Measurements from ENCODE around the gene ABCC4.
A peak's percentile ranks its signal among the peaks of the same experiment; 100 is the strongest.

Gene ABCC4

GRCh38 chr13:95124959-95125358, 176.3 kb downstream of the ABCC4 start:
- Histone ChIP-seq H3K4me1 (peaks cover 16% of the 10 kb centered on the region), H3K9me3 (no peaks in the 10 kb centered on the region), H3K4me3 (no peak overlapping the region), H3K27me3 (ENCODE audit: low read depth) (no peaks in the 10 kb centered on the region), H3K36me3 (replicated peaks) (0 out of 2 replicates have a peak, but pooled peaks cover 3% of the 10 kb centered on the region)
- in situ Hi-C loops (cut with MboI; ENCODE audit: low sequenced_read_pairs) = no loop called here
- no peak for DNase-seq (ENCODE audit: low spot score in 2 of 2)

DNA sequence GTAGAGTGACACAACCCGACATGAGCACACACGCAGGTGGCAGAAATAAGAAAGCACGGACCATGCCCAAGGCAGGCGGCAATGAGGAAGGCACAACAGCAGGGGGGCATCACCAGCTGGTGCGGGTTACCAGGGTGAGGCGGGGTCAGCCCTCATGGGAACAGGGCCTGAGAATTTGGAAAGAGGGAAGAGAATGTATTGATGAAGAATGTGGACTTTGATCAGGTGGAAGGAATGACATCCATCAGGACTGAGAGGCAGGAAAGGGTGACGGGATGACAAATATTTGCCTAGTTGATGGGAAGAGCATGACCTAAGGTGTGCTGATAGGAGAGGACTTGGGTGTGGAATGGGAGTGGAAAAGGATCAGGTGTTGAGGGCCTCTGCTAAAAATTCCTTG, 177.5 kb downstream of the ABCC4 start:
- in situ Hi-C loops (cut with MboI; ENCODE audit: low sequenced_read_pairs) = no loop called here
- no peaks in the 10 kb centered on the region for H3K27me3 ChIP-seq (ENCODE audit: low read depth)
- peaks cover 10% of the 10 kb centered on the region for H3K4me1 ChIP-seq
- 0 out of 2 replicates have a peak, but pooled peaks cover under 1% of the 10 kb centered on the region for H3K36me3 ChIP-seq (replicated peaks)
- H3K4me3 ChIP-seq = no peak overlapping the region
- DNase-seq (ENCODE audit: low spot score in 2 of 2) = no peak
- H3K9me3 ChIP-seq = no peaks in the 10 kb centered on the region

- DNase-seq (ENCODE audit: low spot score in 2 of 2) = no peak
- Histone ChIP-seq H3K9me3 (no peaks in the 10 kb centered on the region), H3K4me3 (no peak overlapping the region), H3K27me3 (ENCODE audit: low read depth) (no peaks in the 10 kb centered on the region), H3K36me3 (replicated peaks) (no peaks in the 10 kb centered on the region), H3K4me1 (no peaks in the 10 kb centered on the region)
- in situ Hi-C loops (cut with MboI; ENCODE audit: low sequenced_read_pairs) = no loop called here
Observed at GRCh38 chr13:95122063-95122462, 179.2 kb downstream of the ABCC4 start.

- no peaks in the 10 kb centered on the region for H3K9me3 ChIP-seq
- H3K27me3 ChIP-seq (ENCODE audit: low read depth) = no peaks in the 10 kb centered on the region
- H3K36me3 ChIP-seq (replicated peaks) = no peaks in the 10 kb centered on the region
- DNase-seq (ENCODE audit: low spot score in 2 of 2) = no peak
- H3K4me3 ChIP-seq = no peak overlapping the region
- H3K4me1 ChIP-seq = no peaks in the 10 kb centered on the region
- in situ Hi-C loops (cut with MboI; ENCODE audit: low sequenced_read_pairs) = no loop called here
Observed at GRCh38 chr13:95121516-95121915, 179.7 kb downstream of the ABCC4 start.

DNA sequence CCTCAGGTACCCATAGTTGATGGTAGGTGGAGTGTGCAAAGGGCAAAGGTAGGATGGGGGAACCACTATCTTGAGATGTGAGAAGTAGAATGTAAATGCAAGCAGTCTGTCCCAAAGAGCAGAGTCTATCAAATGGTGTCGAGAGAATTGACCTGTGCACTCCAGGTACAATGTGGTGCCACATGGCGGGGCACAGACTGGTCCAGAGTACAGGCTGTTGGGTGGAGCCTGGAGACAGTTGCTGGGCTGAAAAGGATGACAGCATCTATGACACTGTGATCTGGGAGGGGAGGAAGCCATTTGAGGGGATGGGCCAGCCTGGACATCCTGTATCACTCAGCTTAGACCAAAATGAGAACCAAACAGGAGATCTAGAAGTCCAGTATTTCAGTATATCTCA, 180.6 kb downstream of the ABCC4 start:
- Histone ChIP-seq H3K36me3 (replicated peaks) (no peaks in the 10 kb centered on the region), H3K4me1 (no peaks in the 10 kb centered on the region), H3K4me3 (no peak overlapping the region), H3K27me3 (ENCODE audit: low read depth) (no peaks in the 10 kb centered on the region), H3K9me3 (no peaks in the 10 kb centered on the region)
- DNase-seq (ENCODE audit: low spot score in 2 of 2) = no peak
- in situ Hi-C loops (cut with MboI; ENCODE audit: low sequenced_read_pairs) = no loop called here

DNA sequence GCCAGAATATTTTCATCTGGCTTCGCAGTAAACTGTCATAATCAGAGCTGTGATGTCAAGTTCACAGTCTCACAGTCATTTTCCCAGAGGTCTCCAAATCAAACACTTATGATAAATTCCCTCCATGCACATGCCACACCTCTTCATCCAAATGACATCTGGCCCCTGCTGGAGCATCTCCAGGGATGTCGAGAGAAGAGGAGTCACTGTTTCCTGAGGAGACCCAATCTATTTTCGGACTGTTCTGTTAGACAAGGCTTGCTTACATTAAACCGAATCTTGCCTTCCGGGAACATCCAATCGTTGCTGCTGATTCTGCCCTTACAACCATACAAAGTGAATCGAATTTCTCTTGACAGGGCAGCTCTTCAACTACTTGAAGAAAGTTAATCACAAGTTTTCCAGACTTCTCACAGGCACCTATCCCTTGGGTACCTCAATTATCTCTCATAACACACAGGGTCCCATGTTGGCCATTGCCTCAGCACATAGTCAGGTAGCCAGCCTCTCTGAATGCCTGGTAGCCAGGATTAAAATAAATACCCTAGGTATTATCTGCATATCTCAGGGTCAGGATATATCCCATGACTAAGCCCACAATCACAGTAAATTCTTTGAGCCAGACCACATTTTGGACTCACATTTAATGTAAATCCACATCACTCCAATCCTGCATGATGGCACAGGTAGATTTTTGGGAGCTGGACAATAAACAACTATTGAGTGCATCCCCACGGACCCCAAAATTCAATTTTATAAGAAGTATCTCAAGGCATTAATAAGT, 182.5 kb downstream of the ABCC4 start:
- Histone ChIP-seq H3K4me1 (peaks cover 9% of the 10 kb centered on the region), H3K9me3 (no peaks in the 10 kb centered on the region), H3K36me3 (replicated peaks) (no peaks in the 10 kb centered on the region), H3K27me3 (ENCODE audit: low read depth) (no peaks in the 10 kb centered on the region), H3K4me3 (no peak overlapping the region)
- no peak for DNase-seq (ENCODE audit: low spot score in 2 of 2)
- in situ Hi-C loops (cut with MboI; ENCODE audit: low sequenced_read_pairs) = no loop called here

DNA sequence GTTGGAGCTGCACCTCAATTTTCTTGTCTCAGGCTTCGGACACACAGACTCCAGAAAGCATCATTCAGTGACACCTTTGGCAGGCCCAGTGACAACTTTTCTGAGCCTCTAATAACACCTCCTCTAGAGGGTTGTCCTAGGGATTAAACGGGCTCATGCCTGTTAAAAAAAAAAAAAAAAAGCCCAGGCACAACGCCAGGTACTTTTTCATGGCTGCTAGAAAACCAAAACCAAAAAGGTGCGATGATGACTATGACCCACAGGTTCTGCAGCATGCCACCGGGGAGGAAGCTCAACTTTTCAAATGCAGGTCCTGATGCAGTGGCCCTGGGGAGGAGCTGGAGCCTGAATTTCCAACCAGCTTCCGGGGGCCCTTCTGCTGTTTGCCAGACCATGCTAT, 184.2 kb downstream of the ABCC4 start:
- Histone ChIP-seq H3K4me1 (peaks cover 17% of the 10 kb centered on the region), H3K9me3 (no peaks in the 10 kb centered on the region), H3K27me3 (ENCODE audit: low read depth) (no peaks in the 10 kb centered on the region), H3K36me3 (replicated peaks) (no peaks in the 10 kb centered on the region), H3K4me3 (no peak overlapping the region)
- in situ Hi-C loops (cut with MboI; ENCODE audit: low sequenced_read_pairs) = no loop called here
- no peak for DNase-seq (ENCODE audit: low spot score in 2 of 2)

GRCh38 chr13:95115525-95115924, 185.7 kb downstream of the ABCC4 start:
- in situ Hi-C loops (cut with MboI; ENCODE audit: low sequenced_read_pairs) = no loop called here
- Histone ChIP-seq H3K27me3 (ENCODE audit: low read depth) (no peaks in the 10 kb centered on the region), H3K4me1 (peaks cover 17% of the 10 kb centered on the region), H3K4me3 (no peak overlapping the region), H3K9me3 (no peaks in the 10 kb centered on the region), H3K36me3 (replicated peaks) (no peaks in the 10 kb centered on the region)
- DNase-seq (ENCODE audit: low spot score in 2 of 2) = no peak

GRCh38 chr13:95113601-95114000, 187.7 kb downstream of the ABCC4 start:
- Histone ChIP-seq H3K36me3 (replicated peaks) (no peaks in the 10 kb centered on the region), H3K4me1 (peaks cover 17% of the 10 kb centered on the region), H3K27me3 (ENCODE audit: low read depth) (no peaks in the 10 kb centered on the region), H3K9me3 (no peaks in the 10 kb centered on the region), H3K4me3 (no peak overlapping the region)
- DNase-seq (ENCODE audit: low spot score in 2 of 2) = peak; percentile 57 to 76
- in situ Hi-C loops (cut with MboI; ENCODE audit: low sequenced_read_pairs) = no loop called here

- in situ Hi-C loops (cut with MboI; ENCODE audit: low sequenced_read_pairs) = no loop called here
- Histone ChIP-seq H3K27me3 (ENCODE audit: low read depth) (no peaks in the 10 kb centered on the region), H3K4me3 (no peak overlapping the region), H3K9me3 (no peaks in the 10 kb centered on the region), H3K36me3 (replicated peaks) (no peaks in the 10 kb centered on the region), H3K4me1 (peaks cover 17% of the 10 kb centered on the region)
- DNase-seq (ENCODE audit: low spot score in 2 of 2) = no peak
Observed at GRCh38 chr13:95112883-95113282, 188.4 kb downstream of the ABCC4 start.

- H3K9me3 ChIP-seq = no peaks in the 10 kb centered on the region
- in situ Hi-C loops (cut with MboI; ENCODE audit: low sequenced_read_pairs) = no loop called here
- no peaks in the 10 kb centered on the region for H3K36me3 ChIP-seq (replicated peaks)
- no peaks in the 10 kb centered on the region for H3K27me3 ChIP-seq (ENCODE audit: low read depth)
- H3K4me1 ChIP-seq = peaks cover 17% of the 10 kb centered on the region
- DNase-seq (ENCODE audit: low spot score in 2 of 2) = no peak
- H3K4me3 ChIP-seq = no peak overlapping the region
Observed at GRCh38 chr13:95111608-95112007, 189.6 kb downstream of the ABCC4 start.

DNA sequence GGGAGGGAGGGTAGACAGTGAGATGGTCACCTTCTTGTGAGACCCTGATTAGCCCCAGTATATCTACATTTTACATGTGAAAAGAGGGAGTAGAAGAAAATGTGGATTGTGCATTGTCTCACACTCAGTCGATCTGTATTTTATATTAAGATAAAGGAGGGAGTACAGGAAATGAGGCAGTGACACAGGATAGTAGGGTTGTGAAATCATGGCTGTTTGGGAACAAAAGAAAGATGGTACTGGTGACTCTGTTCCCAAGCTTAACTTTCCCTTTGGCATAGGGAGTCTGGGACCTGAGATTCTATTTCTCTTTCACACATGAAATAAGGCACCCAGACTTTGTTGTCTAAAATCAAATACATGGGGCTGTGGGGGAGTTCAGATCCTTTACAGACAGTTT, 194.7 kb downstream of the ABCC4 start:
- no peak overlapping the region for H3K4me3 ChIP-seq
- H3K4me1 ChIP-seq = peaks cover 10% of the 10 kb centered on the region
- no peaks in the 10 kb centered on the region for H3K36me3 ChIP-seq (replicated peaks)
- DNase-seq (ENCODE audit: low spot score in 2 of 2) = no peak
- in situ Hi-C loops (cut with MboI; ENCODE audit: low sequenced_read_pairs) = no loop called here
- no peaks in the 10 kb centered on the region for H3K27me3 ChIP-seq (ENCODE audit: low read depth)
- H3K9me3 ChIP-seq = no peaks in the 10 kb centered on the region

GRCh38 chr13:95100525-95101433, 200.5 kb downstream of the ABCC4 start:
- no peak overlapping the region for H3K4me3 ChIP-seq
- peak; percentile 80 to 90 for DNase-seq (ENCODE audit: low spot score in 2 of 2)
- H3K36me3 ChIP-seq (replicated peaks) = no peaks in the 10 kb centered on the region
- H3K9me3 ChIP-seq = no peaks in the 10 kb centered on the region
- in situ Hi-C loops (cut with MboI; ENCODE audit: low sequenced_read_pairs) = no loop called here
- H3K27me3 ChIP-seq (ENCODE audit: low read depth) = no peaks in the 10 kb centered on the region
- peaks cover 26% of the 10 kb centered on the region for H3K4me1 ChIP-seq

DNA sequence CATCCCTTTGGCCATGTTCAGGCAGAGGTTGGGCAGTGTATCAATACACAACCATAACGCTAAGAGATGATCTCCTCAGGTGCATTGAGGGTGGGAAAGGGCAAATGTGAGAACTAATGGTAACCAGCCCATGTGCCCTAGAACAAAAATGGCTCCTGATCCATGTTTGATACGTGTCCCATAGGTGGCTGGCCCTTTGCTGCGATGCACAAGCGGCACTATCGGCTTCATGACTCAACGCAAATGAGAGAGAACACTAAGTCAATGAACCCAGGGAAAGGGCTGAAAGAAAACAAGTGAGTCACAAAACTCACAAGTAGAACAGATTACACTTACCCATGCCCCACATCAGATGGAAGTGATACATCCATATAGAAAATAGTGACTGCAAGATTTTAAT, 201.7 kb downstream of the ABCC4 start:
- Histone ChIP-seq H3K4me3 (no peak overlapping the region), H3K36me3 (replicated peaks) (no peaks in the 10 kb centered on the region), H3K9me3 (no peaks in the 10 kb centered on the region), H3K4me1 (peaks cover 26% of the 10 kb centered on the region), H3K27me3 (ENCODE audit: low read depth) (no peaks in the 10 kb centered on the region)
- in situ Hi-C loops (cut with MboI; ENCODE audit: low sequenced_read_pairs) = no loop called here
- DNase-seq (ENCODE audit: low spot score in 2 of 2) = no peak
